ENCODE results near the gene DPF3. TPM values are rescaled to one million over a fixed set of nuclear protein-coding genes. Genes with fewer than 3 reads are reported as not detected.

Gene DPF3
- total RNA-seq, 6 experiments from 2014 or later = 4.1 to 6.6 (median 5.4) TPM

GRCh38 chr14:72589652-72590051 lies 304.2 kb downstream of the DPF3 start:
- no peaks in the 10 kb centered on the region; the same call in 1 of the 2 replicates for H3K27me3 Mint-ChIP-seq (ENCODE audit: insufficient read depth)
- no peak for DNase-seq
- no peaks in the 10 kb centered on the region for H3K4me1 Mint-ChIP-seq (ENCODE audit: low read depth)
- H3K36me3 Mint-ChIP-seq (ENCODE audit: low read depth) = no peaks in the 10 kb centered on the region
- no peak for TF ChIP-seq CTCF (IDR thresholded peaks at IDR 0.05)
- no peak overlapping the region for H3K4me3 Mint-ChIP-seq
- H3K9me3 Mint-ChIP-seq = no peaks in the 10 kb centered on the region
- no peak overlapping the region for H3K27ac Mint-ChIP-seq

- Mint-ChIP-seq H3K27me3 (ENCODE audit: insufficient read depth) (no peaks in the 10 kb centered on the region; the same call in 1 of the 2 replicates), H3K9me3 (no peaks in the 10 kb centered on the region), H3K27ac (no peak overlapping the region), H3K4me1 (ENCODE audit: low read depth) (no peaks in the 10 kb centered on the region), H3K4me3 (no peak overlapping the region), H3K36me3 (ENCODE audit: low read depth) (no peaks in the 10 kb centered on the region)
- no peak for TF ChIP-seq CTCF (IDR thresholded peaks at IDR 0.05)
- no peak for DNase-seq
Measured at GRCh38 chr14:72588521-72588920, 305.4 kb downstream of the DPF3 start.

GRCh38 chr14:72583316-72584272 lies 310.3 kb downstream of the DPF3 start:
- H3K9me3 Mint-ChIP-seq = no peaks in the 10 kb centered on the region
- H3K27ac Mint-ChIP-seq = no peak overlapping the region
- H3K4me3 Mint-ChIP-seq = no peak overlapping the region
- H3K4me1 Mint-ChIP-seq (ENCODE audit: low read depth) = no peaks in the 10 kb centered on the region
- no peaks in the 10 kb centered on the region for H3K36me3 Mint-ChIP-seq (ENCODE audit: low read depth)
- no peak for DNase-seq
- TF ChIP-seq CTCF (IDR thresholded peaks at IDR 0.05) = no peak
- peaks cover 2% of the 10 kb centered on the region for H3K27me3 Mint-ChIP-seq (ENCODE audit: insufficient read depth)

GRCh38 chr14:72582582-72582981 lies 311.3 kb downstream of the DPF3 start:
- H3K4me3 Mint-ChIP-seq = no peak overlapping the region
- no peak overlapping the region for H3K27ac Mint-ChIP-seq
- no peak for DNase-seq
- H3K27me3 Mint-ChIP-seq (ENCODE audit: insufficient read depth) = peaks cover 6% of the 10 kb centered on the region
- H3K4me1 Mint-ChIP-seq (ENCODE audit: low read depth) = no peaks in the 10 kb centered on the region
- no peak for TF ChIP-seq CTCF (IDR thresholded peaks at IDR 0.05)
- no peaks in the 10 kb centered on the region for H3K9me3 Mint-ChIP-seq
- H3K36me3 Mint-ChIP-seq (ENCODE audit: low read depth) = no peaks in the 10 kb centered on the region

GRCh38 chr14:72578514-72578913 lies 315.4 kb downstream of the DPF3 start:
- H3K4me1 Mint-ChIP-seq (ENCODE audit: low read depth) = no peaks in the 10 kb centered on the region
- peaks cover 8% of the 10 kb centered on the region for H3K27me3 Mint-ChIP-seq (ENCODE audit: insufficient read depth)
- no peaks in the 10 kb centered on the region for H3K36me3 Mint-ChIP-seq (ENCODE audit: low read depth)
- H3K27ac Mint-ChIP-seq = no peak overlapping the region
- no peak overlapping the region for H3K4me3 Mint-ChIP-seq
- no peaks in the 10 kb centered on the region for H3K9me3 Mint-ChIP-seq
- no peak for TF ChIP-seq CTCF (IDR thresholded peaks at IDR 0.05)
- no peak for DNase-seq
